ENCODE data around the gene RAI14.
"Not testable (repeated sequence)": the region's sequence is repeated elsewhere in the genome, so short reads cannot be mapped to it uniquely, and the experiment has no call there.

The RAI14 gene

GRCh38 chr5:34774139-34774538 is 118.0 kb downstream of the RAI14 start:
- no peaks in the 10 kb centered on the region for H3K4me1 Mint-ChIP-seq
- no peak overlapping the region for H3K4me3 Mint-ChIP-seq
- no peak overlapping the region for H3K27ac Mint-ChIP-seq
- H3K36me3 Mint-ChIP-seq, result no peaks in the 10 kb centered on the region
- peaks cover 8% of the 10 kb centered on the region for H3K9me3 Mint-ChIP-seq
- H3K27me3 Mint-ChIP-seq, result peaks cover 16% of the 10 kb centered on the region

DNA sequence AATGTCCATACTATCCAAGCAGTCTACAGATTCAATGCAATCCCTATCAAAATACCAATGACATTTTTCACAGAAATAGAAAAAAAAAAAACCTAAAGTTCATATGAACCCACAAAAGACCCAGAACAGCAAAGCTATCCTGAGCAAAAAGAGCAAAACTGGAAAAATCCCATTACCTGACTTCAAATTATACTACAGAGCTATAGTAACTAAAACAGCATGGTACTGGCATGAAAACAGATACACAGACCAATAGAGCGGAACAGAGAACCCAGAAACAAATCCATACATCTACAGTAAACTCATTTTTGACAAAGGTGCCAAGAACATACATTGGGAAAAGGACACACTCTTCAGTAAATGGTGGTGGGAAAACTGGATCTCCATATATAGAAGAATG is 118.5 kb downstream of the RAI14 start:
- not testable (repeated sequence) for H3K9me3 Mint-ChIP-seq, H3K4me1 Mint-ChIP-seq, H3K36me3 Mint-ChIP-seq, H3K27ac Mint-ChIP-seq, H3K4me3 Mint-ChIP-seq
- peaks cover 16% of the 10 kb centered on the region for H3K27me3 Mint-ChIP-seq

- Mint-ChIP-seq H3K27me3 (peaks cover 14% of the 10 kb centered on the region), H3K9me3 (peaks cover 8% of the 10 kb centered on the region), H3K27ac (no peak overlapping the region), H3K36me3 (no peaks in the 10 kb centered on the region), H3K4me1 (no peaks in the 10 kb centered on the region), H3K4me3 (no peak overlapping the region)
These were observed 119.8 kb downstream of the RAI14 start for GRCh38 chr5:34775886-34776285.

DNA sequence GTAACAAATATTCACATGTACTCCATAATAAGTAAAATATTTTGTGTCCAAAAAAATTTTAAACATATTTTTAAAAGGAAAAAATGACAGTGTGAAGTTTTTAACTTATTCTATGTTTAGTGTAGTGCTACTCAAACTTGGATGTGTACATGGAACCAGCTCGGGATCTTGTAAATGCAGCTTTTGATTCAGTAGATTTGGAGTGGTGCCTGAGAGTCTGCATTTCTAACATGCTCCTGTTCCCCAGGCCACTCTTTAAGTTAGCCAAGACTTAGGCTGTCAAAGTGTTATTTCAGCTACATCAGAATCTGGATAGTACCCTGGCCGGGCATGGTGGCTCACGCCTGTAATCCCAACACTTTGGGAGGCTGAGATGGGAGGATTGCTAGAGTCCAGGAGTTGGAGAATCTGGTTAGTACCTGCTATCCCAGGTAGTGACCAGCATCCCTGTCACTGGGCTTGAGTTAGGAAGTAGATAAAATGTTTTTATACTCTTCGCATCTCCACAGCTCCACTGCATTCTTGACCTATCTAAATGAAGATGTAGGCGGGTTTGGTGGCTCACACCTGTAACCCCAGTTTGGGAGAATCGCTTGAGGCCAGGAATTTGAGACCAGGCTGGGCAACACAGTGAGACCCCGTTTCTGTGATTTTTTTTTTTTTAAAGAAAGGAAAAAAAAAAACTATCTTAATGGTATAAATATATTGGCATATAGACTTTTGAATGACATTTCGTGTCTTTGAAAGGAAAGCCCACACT is 122.1 kb downstream of the RAI14 start:
- Mint-ChIP-seq H3K36me3 (no peaks in the 10 kb centered on the region), H3K9me3 (peaks cover 8% of the 10 kb centered on the region), H3K4me3 (no peak overlapping the region), H3K4me1 (no peaks in the 10 kb centered on the region), H3K27ac (no peak overlapping the region), H3K27me3 (peaks cover 5% of the 10 kb centered on the region)

DNA sequence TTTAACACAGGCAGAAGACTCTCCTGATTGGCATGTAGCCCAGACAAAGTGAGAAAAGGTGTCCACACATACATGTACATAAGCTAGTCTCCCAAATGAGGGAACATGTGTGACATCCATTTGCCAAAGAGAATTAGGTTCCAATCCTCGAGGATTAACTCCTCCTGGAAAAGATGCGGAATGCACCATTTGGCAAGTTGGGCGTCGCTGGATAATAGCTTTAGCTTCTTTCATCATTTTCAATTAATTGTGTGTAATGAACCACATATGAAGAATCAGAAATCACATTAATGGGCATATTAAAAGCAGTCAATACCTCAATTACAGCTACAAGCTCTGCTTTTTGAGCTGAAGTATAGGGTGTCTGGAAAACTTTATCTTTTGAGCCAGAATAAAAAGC is 127.8 kb downstream of the RAI14 start:
- not testable (repeated sequence) for H3K27ac Mint-ChIP-seq, H3K9me3 Mint-ChIP-seq, H3K4me1 Mint-ChIP-seq, H3K4me3 Mint-ChIP-seq, H3K36me3 Mint-ChIP-seq, H3K27me3 Mint-ChIP-seq

GRCh38 chr5:34787035-34787434 is 130.9 kb downstream of the RAI14 start:
- no peaks in the 10 kb centered on the region for H3K4me1 Mint-ChIP-seq
- peaks cover 9% of the 10 kb centered on the region for H3K27me3 Mint-ChIP-seq
- H3K4me3 Mint-ChIP-seq, result no peak overlapping the region
- no peak overlapping the region for H3K27ac Mint-ChIP-seq
- H3K36me3 Mint-ChIP-seq, result no peaks in the 10 kb centered on the region
- H3K9me3 Mint-ChIP-seq, result peaks cover 5% of the 10 kb centered on the region

DNA sequence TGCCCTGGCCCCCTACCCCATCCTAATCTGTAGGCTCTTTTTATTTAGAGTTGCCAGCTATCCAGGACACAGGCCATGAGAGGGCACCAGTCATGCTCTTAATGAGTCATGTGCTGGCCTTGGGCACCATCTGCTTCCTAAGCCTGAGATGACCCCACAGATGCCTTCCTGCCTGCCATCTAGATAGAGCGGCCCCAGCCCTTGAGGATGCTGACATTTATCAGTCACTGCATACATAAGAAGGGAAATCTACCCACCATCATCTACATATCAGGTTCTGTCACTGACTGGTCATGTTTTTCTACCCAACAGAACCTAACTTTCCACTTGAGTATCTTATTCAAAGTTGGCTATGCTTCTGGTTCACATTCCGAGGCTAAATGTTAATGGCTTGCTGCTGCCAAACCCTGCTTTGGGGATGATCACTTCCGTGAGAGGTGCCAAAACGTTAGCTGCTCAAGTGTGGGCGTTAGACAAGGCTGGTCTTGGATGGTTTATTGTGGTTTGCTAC is 132.9 kb downstream of the RAI14 start:
- peaks cover 9% of the 10 kb centered on the region for H3K27me3 Mint-ChIP-seq
- no peak overlapping the region for H3K27ac Mint-ChIP-seq
- H3K4me1 Mint-ChIP-seq, result no peaks in the 10 kb centered on the region
- H3K4me3 Mint-ChIP-seq, result no peak overlapping the region
- H3K9me3 Mint-ChIP-seq, result peaks cover 5% of the 10 kb centered on the region
- H3K36me3 Mint-ChIP-seq, result no peaks in the 10 kb centered on the region

- H3K36me3 Mint-ChIP-seq, result no peaks in the 10 kb centered on the region
- peaks cover 9% of the 10 kb centered on the region for H3K27me3 Mint-ChIP-seq
- no peak overlapping the region for H3K27ac Mint-ChIP-seq
- H3K4me3 Mint-ChIP-seq, result no peak overlapping the region
- H3K4me1 Mint-ChIP-seq, result no peaks in the 10 kb centered on the region
- H3K9me3 Mint-ChIP-seq, result peaks cover 5% of the 10 kb centered on the region
These were observed 133.5 kb downstream of the RAI14 start for GRCh38 chr5:34789639-34790038.

GRCh38 chr5:34790069-34790468 is 133.9 kb downstream of the RAI14 start:
- Mint-ChIP-seq H3K27ac (no peak overlapping the region), H3K4me1 (no peaks in the 10 kb centered on the region), H3K27me3 (peaks cover 9% of the 10 kb centered on the region), H3K4me3 (no peak overlapping the region), H3K9me3 (peaks cover 5% of the 10 kb centered on the region), H3K36me3 (no peaks in the 10 kb centered on the region)

GRCh38 chr5:34791761-34792244 is 135.7 kb downstream of the RAI14 start:
- no peak overlapping the region for H3K4me3 Mint-ChIP-seq
- H3K27me3 Mint-ChIP-seq, result peaks cover 7% of the 10 kb centered on the region
- H3K27ac Mint-ChIP-seq, result no peak overlapping the region
- H3K9me3 Mint-ChIP-seq, result peaks cover 5% of the 10 kb centered on the region
- H3K4me1 Mint-ChIP-seq, result no peaks in the 10 kb centered on the region
- no peaks in the 10 kb centered on the region for H3K36me3 Mint-ChIP-seq

GRCh38 chr5:34802834-34803563 is 146.9 kb downstream of the RAI14 start:
- H3K27ac Mint-ChIP-seq, result no peak overlapping the region
- no peaks in the 10 kb centered on the region for H3K9me3 Mint-ChIP-seq
- H3K36me3 Mint-ChIP-seq, result no peaks in the 10 kb centered on the region
- H3K4me1 Mint-ChIP-seq, result no peaks in the 10 kb centered on the region
- H3K27me3 Mint-ChIP-seq, result no peaks in the 10 kb centered on the region
- H3K4me3 Mint-ChIP-seq, result no peak overlapping the region

GRCh38 chr5:34803974-34804732 is 148.0 kb downstream of the RAI14 start:
- Mint-ChIP-seq H3K27me3 (no peaks in the 10 kb centered on the region), H3K4me3 (no peak overlapping the region), H3K4me1 (no peaks in the 10 kb centered on the region), H3K27ac (no peak overlapping the region), H3K9me3 (no peaks in the 10 kb centered on the region), H3K36me3 (no peaks in the 10 kb centered on the region)

- Mint-ChIP-seq H3K27me3 (no peaks in the 10 kb centered on the region), H3K4me3 (no peak overlapping the region), H3K36me3 (no peaks in the 10 kb centered on the region), H3K27ac (no peak overlapping the region), H3K4me1 (no peaks in the 10 kb centered on the region), H3K9me3 (no peaks in the 10 kb centered on the region)
These were observed 148.8 kb downstream of the RAI14 start for GRCh38 chr5:34804913-34805312.

GRCh38 chr5:34806532-34806931 is 150.4 kb downstream of the RAI14 start:
- Mint-ChIP-seq H3K36me3 (no peaks in the 10 kb centered on the region), H3K27me3 (no peaks in the 10 kb centered on the region), H3K4me1 (no peaks in the 10 kb centered on the region), H3K9me3 (no peaks in the 10 kb centered on the region), H3K4me3 (no peak overlapping the region), H3K27ac (no peak overlapping the region)

DNA sequence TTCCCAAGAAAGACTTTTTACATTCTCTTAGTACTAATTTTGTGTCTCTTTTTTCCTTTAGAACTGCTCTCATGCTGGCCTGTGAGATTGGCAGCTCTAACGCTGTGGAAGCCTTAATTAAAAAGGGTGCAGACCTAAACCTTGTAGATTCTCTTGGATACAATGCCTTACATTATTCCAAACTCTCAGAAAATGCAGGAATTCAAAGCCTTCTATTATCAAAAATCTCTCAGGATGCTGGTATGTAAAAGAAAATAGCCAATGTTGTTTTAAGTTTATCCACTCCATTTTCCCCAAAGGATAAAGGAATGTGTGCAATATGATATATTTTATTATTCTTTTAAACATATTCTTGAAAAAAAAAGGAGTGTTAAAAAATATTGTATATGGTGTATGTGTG is 155.6 kb downstream of the RAI14 start:
- H3K4me1 Mint-ChIP-seq, result no peaks in the 10 kb centered on the region
- H3K4me3 Mint-ChIP-seq, result no peak overlapping the region
- no peak overlapping the region for H3K27ac Mint-ChIP-seq
- H3K9me3 Mint-ChIP-seq, result no peaks in the 10 kb centered on the region
- no peaks in the 10 kb centered on the region for H3K27me3 Mint-ChIP-seq
- no peaks in the 10 kb centered on the region for H3K36me3 Mint-ChIP-seq

- H3K27ac Mint-ChIP-seq, result no peak overlapping the region
- no peaks in the 10 kb centered on the region for H3K9me3 Mint-ChIP-seq
These were observed 157.4 kb downstream of the RAI14 start for GRCh38 chr5:34813509-34813908.

More at GRCh38 chr5:34813509-34813908, 157.4 kb downstream of the RAI14 start:
- H3K4me3 Mint-ChIP-seq, result no peak overlapping the region
- no peaks in the 10 kb centered on the region for H3K4me1 Mint-ChIP-seq
- H3K27me3 Mint-ChIP-seq, result no peaks in the 10 kb centered on the region
- H3K36me3 Mint-ChIP-seq, result no peaks in the 10 kb centered on the region
